Amygdala (tissue), 56 donors: ENCODE results near the gene DR1.
"Not testable (repeated sequence)": the region's sequence is repeated elsewhere in the genome, so short reads cannot be mapped to it uniquely, and the experiment has no call there.

Experiments used
- DNase-seq, 56 donors: peaks; one replicate each; lab custom pipeline; 2025; lab: John Stamatoyannopoulos, UW

Gene DR1

DNA sequence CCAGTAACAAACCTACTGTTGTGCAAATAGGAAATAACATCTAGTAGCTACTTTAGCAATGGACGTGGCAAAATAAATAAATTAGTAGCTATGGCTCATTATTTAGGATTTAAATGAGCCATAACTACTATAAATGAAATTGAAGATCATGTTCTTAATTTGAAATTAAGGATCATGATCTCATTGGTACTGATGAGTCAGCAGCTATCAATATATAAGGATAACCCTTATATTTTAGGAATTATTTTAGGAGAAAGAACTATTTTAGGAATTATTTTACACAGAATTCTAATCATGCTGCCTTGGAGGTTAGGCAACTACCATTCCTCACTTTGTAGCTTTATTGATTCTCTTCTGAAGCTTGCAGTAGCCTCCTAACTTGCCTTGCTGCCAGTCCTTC lies 24.0 kb downstream of the DR1 start:
- no peak for DNase-seq

DNA sequence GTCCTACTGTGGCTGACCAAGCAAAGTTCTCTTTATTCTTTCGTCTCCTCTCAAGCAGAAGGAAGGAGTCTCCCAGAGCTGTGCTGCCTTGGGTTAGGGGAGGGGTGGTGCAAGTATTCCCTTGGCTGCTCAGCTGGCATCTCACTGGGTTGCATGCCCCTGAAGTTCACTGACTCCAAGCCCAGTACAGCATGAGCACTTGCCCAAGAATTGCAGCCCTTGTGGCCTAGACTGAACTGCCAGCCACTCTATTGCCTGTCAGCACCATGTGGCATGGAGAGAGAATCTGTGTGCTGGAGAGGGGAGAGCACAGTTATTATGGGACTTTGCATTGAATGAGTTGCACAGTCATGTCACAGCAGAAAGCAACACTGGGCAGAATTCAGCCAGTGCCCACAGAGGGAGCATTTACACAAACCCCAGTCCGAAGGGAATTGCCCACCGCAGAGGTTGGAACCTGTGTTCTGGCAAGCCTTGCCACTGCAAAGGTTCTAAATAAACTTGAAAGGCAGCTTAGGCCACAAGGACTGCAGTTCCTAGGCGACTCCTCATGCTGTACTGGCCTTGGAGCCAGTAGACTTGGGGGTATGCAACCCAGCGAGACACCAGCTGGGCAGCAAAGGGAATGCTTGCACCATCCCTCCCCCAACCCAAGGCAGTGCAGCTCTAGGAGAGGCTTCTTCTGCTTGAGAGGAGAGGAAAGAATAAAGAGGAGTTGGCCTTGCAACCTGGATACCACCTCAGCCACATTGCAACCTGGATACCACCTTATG lies 28.8 kb downstream of the DR1 start:
- DNase-seq: no peak

DNA sequence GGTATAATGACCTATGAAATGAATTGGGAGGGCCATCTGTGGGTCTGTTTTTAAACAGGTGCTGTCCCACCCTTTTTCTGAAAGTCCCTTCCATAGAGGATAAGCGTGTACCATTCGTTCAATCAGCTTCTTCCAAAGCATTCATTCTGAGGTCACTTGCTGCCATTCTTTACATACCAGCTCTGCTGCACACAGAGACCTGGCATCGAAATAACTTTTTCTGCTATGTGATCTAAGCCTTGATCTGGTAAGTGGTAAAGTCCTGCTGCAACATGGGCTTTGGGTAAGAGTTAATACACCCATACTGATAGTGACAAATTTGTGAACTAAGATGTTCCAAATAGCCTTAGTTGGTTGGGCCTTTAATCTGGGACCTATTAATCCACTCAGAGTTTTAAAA lies 38.9 kb downstream of the DR1 start:
- DNase-seq: no peak

DNA sequence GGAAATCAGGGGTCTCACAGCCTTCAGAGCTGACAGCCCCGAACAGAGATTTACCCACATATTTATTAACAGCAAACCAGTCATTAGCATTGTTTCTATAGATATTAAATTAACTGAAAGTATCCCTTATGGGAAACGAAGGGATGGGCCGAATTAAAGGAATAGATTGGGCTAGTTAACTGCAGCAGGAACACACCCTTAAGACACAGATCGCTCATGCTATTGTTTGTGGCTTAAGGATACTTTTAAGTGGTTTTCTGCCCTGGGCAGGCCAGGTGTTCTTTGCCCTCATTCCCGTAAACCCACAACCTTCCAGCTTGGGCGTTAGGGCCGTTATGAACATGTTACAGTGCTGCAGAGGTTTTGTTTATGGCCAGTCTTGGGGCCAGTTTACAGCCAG lies 40.6 kb downstream of the DR1 start:
- not testable (repeated sequence) for DNase-seq

DNA sequence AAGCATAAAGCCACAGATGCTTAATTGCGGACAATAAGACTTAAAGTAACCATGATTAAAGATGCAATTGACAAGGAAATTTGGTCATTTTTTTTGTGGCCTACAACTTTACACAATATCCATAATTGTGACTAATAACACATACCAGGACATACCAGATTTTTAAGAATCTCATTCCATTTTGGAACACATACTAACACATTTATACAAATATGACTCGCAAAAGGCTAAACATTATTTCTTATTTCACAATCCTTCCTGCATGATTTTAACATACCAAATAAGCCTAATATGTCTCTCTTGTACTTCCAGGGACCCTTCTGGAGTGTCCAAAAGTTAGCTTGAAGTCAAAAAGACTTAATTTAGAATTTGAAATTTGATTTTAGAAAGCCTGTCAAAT lies 48.8 kb downstream of the DR1 start:
- no peak for DNase-seq

DNA sequence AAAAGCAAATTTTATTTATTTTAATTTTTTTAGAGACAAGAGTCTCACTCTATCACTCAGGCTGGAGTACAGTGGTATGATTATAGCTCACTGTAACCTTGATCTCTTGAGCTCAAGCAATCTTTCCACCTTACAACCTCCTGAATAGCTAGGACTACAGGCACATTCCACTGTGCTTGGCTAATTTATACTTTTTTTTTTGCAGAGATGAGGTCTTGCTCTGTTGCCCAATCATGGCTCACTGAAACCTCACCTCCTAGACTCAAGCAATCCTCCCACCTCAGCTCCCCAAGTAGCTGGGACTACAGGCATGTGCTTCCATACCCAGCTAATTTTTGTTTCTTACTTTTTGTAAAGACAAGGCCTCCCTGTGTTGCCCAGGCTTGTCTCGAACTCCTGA lies 49.5 kb downstream of the DR1 start:
- no peak for DNase-seq

DNA sequence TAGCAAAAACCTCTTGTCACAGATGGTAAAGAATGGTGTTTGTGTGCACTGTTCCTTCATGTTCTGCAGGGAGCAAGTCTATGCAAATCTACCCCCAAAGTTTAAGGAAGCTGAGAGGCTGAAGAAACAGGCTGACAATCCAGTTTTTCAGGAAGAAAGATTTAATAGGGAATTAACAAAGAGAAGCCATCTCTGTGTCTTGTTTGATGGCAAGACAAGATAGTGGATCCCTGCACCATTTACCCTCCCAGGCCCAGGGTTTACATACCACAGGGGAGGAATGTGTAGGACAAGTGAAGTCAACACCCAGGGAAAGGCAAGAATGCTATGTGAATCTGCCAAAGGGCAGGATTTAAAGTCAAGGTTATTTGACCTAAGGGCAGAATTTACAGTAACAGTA lies 54.1 kb downstream of the DR1 start:
- DNase-seq: no peak

DNA sequence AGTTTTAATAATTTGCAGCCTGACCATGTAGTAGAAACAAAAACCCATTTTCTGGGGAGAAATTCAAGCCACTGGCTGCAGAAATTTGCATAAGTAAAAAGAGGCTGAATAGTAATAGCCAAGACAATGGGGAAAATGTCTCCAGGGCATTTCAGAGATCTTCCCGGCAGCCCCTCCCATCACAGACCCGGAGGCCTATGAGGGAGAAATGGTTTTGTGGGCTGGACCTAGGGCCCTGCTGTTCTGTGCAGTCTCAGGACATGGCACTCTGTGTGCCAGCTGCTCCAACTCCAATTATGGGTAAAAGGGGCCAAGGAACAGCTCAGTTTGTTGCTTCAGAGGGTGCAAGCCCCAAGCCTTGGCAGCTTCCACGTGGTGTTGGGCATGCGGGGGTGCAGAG lies 62.5 kb downstream of the DR1 start:
- DNase-seq: no peak

DNA sequence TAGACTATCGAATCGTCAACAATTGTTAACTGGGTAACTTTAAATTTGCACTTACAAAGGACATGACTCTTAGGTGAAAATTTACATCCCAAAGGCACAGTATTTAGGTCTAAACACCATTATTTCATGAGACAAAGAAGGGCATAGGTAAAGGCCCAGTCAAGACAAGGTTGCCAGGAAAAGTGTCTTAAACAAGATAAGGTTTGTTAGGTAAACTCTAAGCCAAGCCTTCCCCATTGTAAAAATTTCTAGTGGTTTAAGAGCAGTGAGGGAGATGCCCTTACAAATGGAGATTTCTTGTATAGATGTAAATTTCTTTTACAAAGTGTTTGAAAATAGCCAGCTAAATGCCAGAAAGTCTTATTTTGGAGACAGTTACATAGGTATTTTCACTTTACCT lies 65.3 kb downstream of the DR1 start:
- DNase-seq: no peak

DNA sequence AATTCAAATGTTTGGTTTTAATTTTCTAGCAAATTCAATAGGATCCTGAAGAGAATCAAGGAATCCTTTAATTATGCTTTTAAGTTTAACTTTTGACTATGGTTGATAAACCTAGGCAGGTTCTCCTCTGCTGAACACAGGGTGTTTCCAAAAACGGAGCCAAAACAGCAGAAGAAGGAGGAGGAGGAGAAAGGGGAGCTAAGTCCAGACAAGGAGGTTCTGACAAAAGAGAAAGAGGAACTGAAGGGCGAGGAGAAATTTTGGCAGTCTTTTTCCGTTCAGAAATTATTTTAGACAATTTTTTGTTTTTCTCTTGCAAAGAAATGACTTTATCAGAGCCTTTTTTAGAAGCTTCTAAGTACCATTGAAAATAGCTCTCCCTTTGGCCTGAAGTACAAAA lies 69.0 kb downstream of the DR1 start:
- DNase-seq: no peak

DNA sequence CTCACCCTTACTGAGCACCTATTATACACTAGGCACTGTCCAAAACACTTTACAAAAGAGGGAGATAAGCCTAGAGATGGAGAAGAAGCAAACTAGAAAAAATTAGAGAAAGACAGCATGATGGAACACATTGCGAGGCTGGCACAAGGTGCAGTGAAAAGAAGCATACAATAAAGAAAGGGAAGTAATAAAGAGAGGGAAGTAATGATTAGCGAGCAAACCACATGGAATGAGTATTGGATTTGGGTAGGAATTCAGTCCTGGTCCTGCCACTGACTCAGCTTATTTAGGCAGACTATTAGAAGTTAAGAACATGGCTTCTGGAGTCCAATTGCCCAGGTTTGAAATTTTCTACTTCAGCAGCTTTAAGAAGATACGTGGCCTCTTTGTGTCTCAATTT lies 69.6 kb downstream of the DR1 start:
- DNase-seq: no peak

DNA sequence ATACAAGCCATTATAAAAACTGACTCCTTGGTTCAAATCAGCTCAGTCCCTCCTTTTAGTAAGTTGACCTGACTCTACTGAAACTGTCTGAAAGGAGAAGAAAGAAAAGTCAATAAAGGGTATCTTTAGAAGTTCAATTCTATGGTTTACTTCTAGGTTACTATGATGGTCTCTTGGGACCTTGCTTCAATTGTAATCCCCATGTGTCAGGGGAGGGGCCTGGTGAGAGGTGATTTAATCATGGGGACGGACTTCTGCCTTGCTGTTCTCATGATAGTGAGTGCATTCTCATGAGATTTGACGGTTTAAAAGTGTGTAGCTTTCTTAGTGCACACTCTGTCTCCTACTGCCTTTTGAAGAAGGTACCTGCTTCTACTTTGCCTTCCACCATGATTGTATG lies 70.5 kb downstream of the DR1 start:
- DNase-seq: no peak
